22Rv1 (cell line): ENCODE data around the gene ZNF385B.

Experiments used
- H3K27ac ChIP-seq: fragments of 450-650 bp; 2 replicates; pipeline ENCODE4 v1.5.1; 2017
- ZFX ChIP-seq: fragments of 450-650 bp; IDR thresholded peaks from 2 replicates; pipeline ENCODE4 v1.6.1; 2017; ENCODE audit warnings: antibody characterized with exemption, borderline replicate concordance
- TF ChIP-seq, protein P1 (sequence below): fragments of 450-650 bp; IDR thresholded peaks from 2 replicates; pipeline ENCODE4 v1.5.1; 2017; ENCODE audit warnings: mild to moderate bottlenecking

The ZNF385B gene

GRCh38 chr2:179538406-179539123 is 322.8 kb downstream of the ZNF385B start:
- H3K27ac ChIP-seq = no peak overlapping the region
- TF ChIP-seq ZFX = no peak
- TF ChIP-seq, protein P1, sequence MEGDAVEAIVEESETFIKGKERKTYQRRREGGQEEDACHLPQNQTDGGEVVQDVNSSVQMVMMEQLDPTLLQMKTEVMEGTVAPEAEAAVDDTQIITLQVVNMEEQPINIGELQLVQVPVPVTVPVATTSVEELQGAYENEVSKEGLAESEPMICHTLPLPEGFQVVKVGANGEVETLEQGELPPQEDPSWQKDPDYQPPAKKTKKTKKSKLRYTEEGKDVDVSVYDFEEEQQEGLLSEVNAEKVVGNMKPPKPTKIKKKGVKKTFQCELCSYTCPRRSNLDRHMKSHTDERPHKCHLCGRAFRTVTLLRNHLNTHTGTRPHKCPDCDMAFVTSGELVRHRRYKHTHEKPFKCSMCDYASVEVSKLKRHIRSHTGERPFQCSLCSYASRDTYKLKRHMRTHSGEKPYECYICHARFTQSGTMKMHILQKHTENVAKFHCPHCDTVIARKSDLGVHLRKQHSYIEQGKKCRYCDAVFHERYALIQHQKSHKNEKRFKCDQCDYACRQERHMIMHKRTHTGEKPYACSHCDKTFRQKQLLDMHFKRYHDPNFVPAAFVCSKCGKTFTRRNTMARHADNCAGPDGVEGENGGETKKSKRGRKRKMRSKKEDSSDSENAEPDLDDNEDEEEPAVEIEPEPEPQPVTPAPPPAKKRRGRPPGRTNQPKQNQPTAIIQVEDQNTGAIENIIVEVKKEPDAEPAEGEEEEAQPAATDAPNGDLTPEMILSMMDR = no peak

DNA sequence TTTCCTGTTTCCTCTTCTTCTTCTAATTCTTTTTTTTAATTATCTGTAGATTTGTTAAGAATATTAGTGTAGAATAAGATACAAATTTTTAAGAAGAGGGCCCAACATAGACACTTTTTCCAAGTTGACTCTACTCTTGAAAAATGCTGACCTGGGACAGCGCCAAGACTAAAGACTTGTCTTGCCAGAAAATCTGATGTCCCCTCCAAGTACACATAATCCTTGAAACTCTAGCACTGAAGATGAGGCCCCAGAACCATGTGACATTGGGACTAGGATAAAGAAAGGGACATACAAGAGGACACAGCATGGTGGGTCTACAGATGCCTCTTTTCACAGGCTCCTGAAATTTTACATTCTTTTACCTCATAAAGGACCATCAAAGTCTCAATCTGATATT is 325.2 kb downstream of the ZNF385B start:
- TF ChIP-seq ZFX = no peak
- TF ChIP-seq, protein P1 = no peak
- no peak overlapping the region for H3K27ac ChIP-seq

- H3K27ac ChIP-seq = no peak overlapping the region
- no peak for TF ChIP-seq ZFX
- TF ChIP-seq, protein P1 = no peak
Observed at GRCh38 chr2:179533875-179534274, 327.5 kb downstream of the ZNF385B start.

DNA sequence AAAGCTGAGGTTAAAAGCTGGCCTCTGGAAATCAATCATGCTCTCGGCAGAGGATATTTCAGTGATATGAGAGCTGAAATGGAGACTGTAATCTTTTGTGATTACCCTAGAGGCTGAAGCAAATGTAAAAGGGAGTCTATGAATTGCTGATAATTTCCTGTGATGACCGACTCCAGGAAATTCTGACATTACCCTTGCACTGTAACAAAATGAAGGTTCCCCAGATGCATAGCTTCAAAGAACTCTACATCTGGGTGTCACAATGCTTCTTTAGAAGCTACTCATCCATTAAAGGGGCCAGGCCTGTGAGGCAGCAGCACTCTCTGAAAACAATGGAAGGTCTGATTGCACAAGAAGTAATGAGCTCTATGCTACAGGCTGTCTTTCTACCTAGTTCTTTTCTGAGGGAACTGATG is 328.5 kb downstream of the ZNF385B start:
- TF ChIP-seq, protein P1 = no peak
- no peak for TF ChIP-seq ZFX
- peak overlapping the region; percentile 5; the same call in 1 of the 2 replicates for H3K27ac ChIP-seq

GRCh38 chr2:179528576-179529069 is 332.8 kb downstream of the ZNF385B start:
- TF ChIP-seq, protein P1 = no peak
- no peak for TF ChIP-seq ZFX
- no peak overlapping the region for H3K27ac ChIP-seq

- TF ChIP-seq, protein P1 = no peak
- no peak for TF ChIP-seq ZFX
- peak overlapping the region; percentile 8; the same call in 1 of the 2 replicates for H3K27ac ChIP-seq
Observed at GRCh38 chr2:179525340-179525739, 336.1 kb downstream of the ZNF385B start.

- peak overlapping the region; percentile 8; the same call in 1 of the 2 replicates for H3K27ac ChIP-seq
Observed at GRCh38 chr2:179524809-179525339, 336.5 kb downstream of the ZNF385B start.

More at GRCh38 chr2:179524809-179525339, 336.5 kb downstream of the ZNF385B start:
- TF ChIP-seq, protein P1 = no peak
- no peak for TF ChIP-seq ZFX
